ENCODE measurements around the gene LCOR. TPM values are rescaled to one million over a fixed set of nuclear protein-coding genes. Genes with fewer than 3 reads are reported as not detected.

Gene LCOR
- total and polyA plus RNA-seq, 2 of the 13 experiments (the other 11 are each of a cell fraction or from before 2014, with no cell fraction given): 12.4 to 23.7 TPM

DNA sequence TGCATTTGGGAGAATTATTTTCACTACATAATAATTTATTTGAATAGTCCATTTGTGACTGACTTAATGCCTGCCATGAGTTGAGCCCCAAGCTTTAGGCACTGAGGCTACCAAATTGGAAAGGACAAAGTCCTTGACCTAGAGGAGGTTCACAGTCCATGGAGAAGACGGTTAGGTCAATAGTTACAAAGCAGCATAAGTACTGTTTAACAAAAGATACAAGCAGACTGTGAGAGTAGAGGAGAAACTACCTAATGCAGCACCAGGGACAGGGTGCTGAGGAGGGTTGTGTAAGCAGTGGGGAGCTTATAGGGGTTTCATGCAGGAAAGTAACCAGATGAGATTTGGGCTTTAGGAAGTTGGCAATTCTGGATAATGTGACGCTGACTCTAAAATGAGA lies 139.2 kb downstream of the LCOR start (continued):
- TF ChIP-seq, protein P1, sequence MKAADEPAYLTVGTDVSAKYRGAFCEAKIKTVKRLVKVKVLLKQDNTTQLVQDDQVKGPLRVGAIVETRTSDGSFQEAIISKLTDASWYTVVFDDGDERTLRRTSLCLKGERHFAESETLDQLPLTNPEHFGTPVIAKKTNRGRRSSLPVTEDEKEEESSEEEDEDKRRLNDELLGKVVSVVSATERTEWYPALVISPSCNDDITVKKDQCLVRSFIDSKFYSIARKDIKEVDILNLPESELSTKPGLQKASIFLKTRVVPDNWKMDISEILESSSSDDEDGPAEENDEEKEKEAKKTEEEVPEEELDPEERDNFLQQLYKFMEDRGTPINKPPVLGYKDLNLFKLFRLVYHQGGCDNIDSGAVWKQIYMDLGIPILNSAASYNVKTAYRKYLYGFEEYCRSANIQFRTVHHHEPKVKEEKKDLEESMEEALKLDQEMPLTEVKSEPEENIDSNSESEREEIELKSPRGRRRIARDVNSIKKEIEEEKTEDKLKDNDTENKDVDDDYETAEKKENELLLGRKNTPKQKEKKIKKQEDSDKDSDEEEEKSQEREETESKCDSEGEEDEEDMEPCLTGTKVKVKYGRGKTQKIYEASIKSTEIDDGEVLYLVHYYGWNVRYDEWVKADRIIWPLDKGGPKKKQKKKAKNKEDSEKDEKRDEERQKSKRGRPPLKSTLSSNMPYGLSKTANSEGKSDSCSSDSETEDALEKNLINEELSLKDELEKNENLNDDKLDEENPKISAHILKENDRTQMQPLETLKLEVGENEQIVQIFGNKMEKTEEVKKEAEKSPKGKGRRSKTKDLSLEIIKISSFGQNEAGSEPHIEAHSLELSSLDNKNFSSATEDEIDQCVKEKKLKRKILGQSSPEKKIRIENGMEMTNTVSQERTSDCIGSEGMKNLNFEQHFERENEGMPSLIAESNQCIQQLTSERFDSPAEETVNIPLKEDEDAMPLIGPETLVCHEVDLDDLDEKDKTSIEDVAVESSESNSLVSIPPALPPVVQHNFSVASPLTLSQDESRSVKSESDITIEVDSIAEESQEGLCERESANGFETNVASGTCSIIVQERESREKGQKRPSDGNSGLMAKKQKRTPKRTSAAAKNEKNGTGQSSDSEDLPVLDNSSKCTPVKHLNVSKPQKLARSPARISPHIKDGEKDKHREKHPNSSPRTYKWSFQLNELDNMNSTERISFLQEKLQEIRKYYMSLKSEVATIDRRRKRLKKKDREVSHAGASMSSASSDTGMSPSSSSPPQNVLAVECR (CRISPR knock-in tag; IDR thresholded peaks at IDR 0.05; ENCODE audit: borderline replicate concordance): peak; percentile 20; the same call in 1 of the 2 replicates
- no peak for TF ChIP-seq PRMT3 (CRISPR knock-in tag; IDR thresholded peaks at IDR 0.05; ENCODE audit: borderline replicate concordance, low read depth)
- TF ChIP-seq CREM (IDR thresholded peaks at IDR 0.05): peak; percentile 49; the same call in 1 of the 2 replicates
- TF ChIP-seq CREM (CRISPR knock-in tag; IDR thresholded peaks at IDR 0.05): no peak
- TF ChIP-seq DMAP1 (CRISPR knock-in tag; IDR thresholded peaks at IDR 0.05): no peak
- TF ChIP-seq KMT2A (CRISPR knock-in tag; IDR thresholded peaks at IDR 0.05): no peak
- TF ChIP-seq MEF2D (CRISPR knock-in tag; IDR thresholded peaks at IDR 0.05): peak; percentile 87
- TF ChIP-seq MIER3 (CRISPR knock-in tag; IDR thresholded peaks at IDR 0.05; ENCODE audit: borderline replicate concordance): peak; percentile 40; the same call in 1 of the 2 replicates
- TF ChIP-seq ZNF354B (CRISPR knock-in tag; IDR thresholded peaks at IDR 0.05): no peak
- 0 out of 2 replicates have a peak, but pooled peaks have one; percentile 2 for TF ChIP-seq SMC3 (IDR thresholded peaks at IDR 0.05; ENCODE audit: low read length)
- peak; percentile 61 for TF ChIP-seq ISL2 (CRISPR knock-in tag; IDR thresholded peaks at IDR 0.05)
- no peak for TF ChIP-seq MAFG (CRISPR knock-in tag; IDR thresholded peaks at IDR 0.05)
- peak; percentile 61 for TF ChIP-seq NCOA2 (CRISPR knock-in tag; IDR thresholded peaks at IDR 0.05)
- TF ChIP-seq ZBTB38 (CRISPR knock-in tag; IDR thresholded peaks at IDR 0.05): no peak
- no peak for TF ChIP-seq ZNF44 (CRISPR knock-in tag; IDR thresholded peaks at IDR 0.05)
- TF ChIP-seq, protein P2, sequence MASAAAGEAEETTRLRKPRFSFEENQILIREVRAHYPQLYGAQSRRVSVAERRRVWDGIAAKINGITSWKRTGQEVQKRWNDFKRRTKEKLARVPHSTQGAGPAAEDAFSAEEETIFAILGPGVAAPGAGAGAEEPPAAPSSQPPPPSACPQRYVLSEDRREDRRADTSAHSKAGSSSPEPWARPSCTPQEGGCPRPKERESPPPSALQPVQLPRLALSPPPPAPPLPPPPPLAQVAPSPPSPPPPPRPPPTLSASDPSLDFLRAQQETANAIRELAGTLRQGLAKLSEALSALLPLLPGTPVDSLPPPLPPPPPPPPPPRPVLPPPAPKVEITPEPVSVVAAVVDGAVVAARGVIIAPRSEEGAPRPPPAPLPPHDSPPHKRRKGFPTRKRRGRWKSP (CRISPR knock-in tag; IDR thresholded peaks at IDR 0.05): no peak
- peak; percentile 70 for TF ChIP-seq HDAC1 (CRISPR knock-in tag; IDR thresholded peaks at IDR 0.05)
- TF ChIP-seq JDP2 (CRISPR knock-in tag; IDR thresholded peaks at IDR 0.05; ENCODE audit: borderline replicate concordance): no peak
- TF ChIP-seq ZNF644 (CRISPR knock-in tag; IDR thresholded peaks at IDR 0.05; ENCODE audit: low read depth): peak; percentile 80; the same call in 1 of the 2 replicates
- TF ChIP-seq CBX5 (CRISPR knock-in tag; IDR thresholded peaks at IDR 0.05; ENCODE audit: borderline replicate concordance): 0 out of 2 replicates have a peak, but pooled peaks have one; percentile 29
- TF ChIP-seq, protein P3, sequence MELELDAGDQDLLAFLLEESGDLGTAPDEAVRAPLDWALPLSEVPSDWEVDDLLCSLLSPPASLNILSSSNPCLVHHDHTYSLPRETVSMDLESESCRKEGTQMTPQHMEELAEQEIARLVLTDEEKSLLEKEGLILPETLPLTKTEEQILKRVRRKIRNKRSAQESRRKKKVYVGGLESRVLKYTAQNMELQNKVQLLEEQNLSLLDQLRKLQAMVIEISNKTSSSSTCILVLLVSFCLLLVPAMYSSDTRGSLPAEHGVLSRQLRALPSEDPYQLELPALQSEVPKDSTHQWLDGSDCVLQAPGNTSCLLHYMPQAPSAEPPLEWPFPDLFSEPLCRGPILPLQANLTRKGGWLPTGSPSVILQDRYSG (CRISPR knock-in tag; IDR thresholded peaks at IDR 0.05): no peak
- no peak for TF ChIP-seq ZBED4 (CRISPR knock-in tag; IDR thresholded peaks at IDR 0.05; ENCODE audit: borderline replicate concordance)
- no peak for TF ChIP-seq NFKBIZ (CRISPR knock-in tag; IDR thresholded peaks at IDR 0.05)
